ENCODE results near the gene XPO4. TPM values are rescaled to one million over a fixed set of nuclear protein-coding genes. Genes with fewer than 3 reads are reported as not detected.

Gene XPO4
- total RNA-seq, 1 donor from 2014 or later, result 23.7 TPM

DNA sequence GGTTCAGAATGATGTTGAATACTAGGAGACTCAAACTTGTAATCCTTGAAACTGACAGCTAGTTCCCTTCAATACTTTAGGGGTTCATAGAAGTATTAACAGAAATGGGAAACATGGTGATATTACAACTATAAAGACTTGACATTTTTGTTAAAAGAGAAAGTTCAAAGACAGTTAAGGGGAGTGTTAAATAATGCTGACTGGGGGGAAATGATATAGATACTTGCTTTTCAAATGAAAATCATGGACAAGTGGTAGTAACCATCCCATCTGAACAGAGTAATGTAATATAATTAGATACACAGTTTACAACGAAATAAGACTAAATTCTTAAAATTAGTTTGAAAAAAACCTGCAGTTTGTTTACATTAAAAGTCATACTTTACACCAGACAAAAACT lies 122.2 kb downstream of the XPO4 start:
- peaks cover 1% of the 10 kb centered on the region for H3K36me3 Mint-ChIP-seq (ENCODE audit: insufficient read depth)
- H3K9me3 Mint-ChIP-seq (ENCODE audit: low read depth), result no peaks in the 10 kb centered on the region
- DNase-seq (ENCODE audit: low spot score, unreplicated experiment), result no peak
- no peaks in the 10 kb centered on the region for H3K4me1 Mint-ChIP-seq (ENCODE audit: low read depth)
- no peak overlapping the region for H3K4me3 Mint-ChIP-seq (ENCODE audit: low read depth)
- H3K27me3 Mint-ChIP-seq, result no peaks in the 10 kb centered on the region
- no peak overlapping the region for H3K27ac Mint-ChIP-seq
- TF ChIP-seq, protein P1, sequence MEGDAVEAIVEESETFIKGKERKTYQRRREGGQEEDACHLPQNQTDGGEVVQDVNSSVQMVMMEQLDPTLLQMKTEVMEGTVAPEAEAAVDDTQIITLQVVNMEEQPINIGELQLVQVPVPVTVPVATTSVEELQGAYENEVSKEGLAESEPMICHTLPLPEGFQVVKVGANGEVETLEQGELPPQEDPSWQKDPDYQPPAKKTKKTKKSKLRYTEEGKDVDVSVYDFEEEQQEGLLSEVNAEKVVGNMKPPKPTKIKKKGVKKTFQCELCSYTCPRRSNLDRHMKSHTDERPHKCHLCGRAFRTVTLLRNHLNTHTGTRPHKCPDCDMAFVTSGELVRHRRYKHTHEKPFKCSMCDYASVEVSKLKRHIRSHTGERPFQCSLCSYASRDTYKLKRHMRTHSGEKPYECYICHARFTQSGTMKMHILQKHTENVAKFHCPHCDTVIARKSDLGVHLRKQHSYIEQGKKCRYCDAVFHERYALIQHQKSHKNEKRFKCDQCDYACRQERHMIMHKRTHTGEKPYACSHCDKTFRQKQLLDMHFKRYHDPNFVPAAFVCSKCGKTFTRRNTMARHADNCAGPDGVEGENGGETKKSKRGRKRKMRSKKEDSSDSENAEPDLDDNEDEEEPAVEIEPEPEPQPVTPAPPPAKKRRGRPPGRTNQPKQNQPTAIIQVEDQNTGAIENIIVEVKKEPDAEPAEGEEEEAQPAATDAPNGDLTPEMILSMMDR (IDR thresholded peaks at IDR 0.05; ENCODE audit: unreplicated experiment), result no peak

DNA sequence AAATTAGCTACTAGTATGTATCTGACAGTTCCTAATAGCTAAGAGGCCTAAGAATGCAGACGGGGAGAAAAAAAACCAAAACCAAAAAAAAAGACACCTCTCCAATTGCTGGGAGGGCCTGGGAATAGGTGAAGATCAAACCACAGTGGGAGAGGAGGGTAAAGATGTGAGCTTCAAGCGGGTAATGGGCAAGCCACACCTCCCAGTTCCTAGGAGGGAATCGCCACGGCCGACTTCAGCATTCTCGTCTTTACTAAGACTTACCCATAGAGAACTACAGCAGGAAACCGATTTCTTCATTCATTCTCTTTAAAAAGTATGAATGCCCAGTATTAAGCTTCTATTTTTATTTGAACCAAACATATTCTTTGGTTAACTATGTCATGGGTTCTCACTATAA lies 123.1 kb downstream of the XPO4 start:
- H3K27me3 Mint-ChIP-seq, result no peaks in the 10 kb centered on the region
- no peaks in the 10 kb centered on the region for H3K9me3 Mint-ChIP-seq (ENCODE audit: low read depth)
- no peak overlapping the region for H3K27ac Mint-ChIP-seq
- H3K4me1 Mint-ChIP-seq (ENCODE audit: low read depth), result no peaks in the 10 kb centered on the region
- DNase-seq (ENCODE audit: low spot score, unreplicated experiment), result no peak
- TF ChIP-seq, protein P1 (IDR thresholded peaks at IDR 0.05; ENCODE audit: unreplicated experiment), result no peak
- no peaks in the 10 kb centered on the region for H3K36me3 Mint-ChIP-seq (ENCODE audit: insufficient read depth)
- no peak overlapping the region for H3K4me3 Mint-ChIP-seq (ENCODE audit: low read depth)

DNA sequence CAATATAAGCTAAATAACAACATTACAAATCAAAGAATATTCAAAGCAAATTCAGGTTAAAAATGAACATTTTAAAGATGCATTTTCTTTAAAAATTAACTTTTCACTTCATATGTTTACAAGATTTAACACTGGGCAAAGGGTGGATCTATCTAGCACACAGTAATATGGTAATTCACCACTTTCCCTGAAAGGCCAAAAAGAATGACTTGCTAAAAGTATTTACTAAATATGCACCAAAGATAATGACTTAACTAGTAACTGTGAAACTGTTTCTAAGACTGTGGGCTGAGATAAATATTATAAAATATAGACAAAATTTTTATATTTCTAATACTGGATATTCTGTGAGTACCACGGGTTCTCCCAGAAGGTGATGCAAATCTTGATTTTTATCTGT lies 124.2 kb downstream of the XPO4 start:
- H3K4me1 Mint-ChIP-seq (ENCODE audit: low read depth), result peaks cover 2% of the 10 kb centered on the region
- DNase-seq (ENCODE audit: low spot score, unreplicated experiment), result no peak
- no peaks in the 10 kb centered on the region for H3K36me3 Mint-ChIP-seq (ENCODE audit: insufficient read depth)
- no peak overlapping the region for H3K4me3 Mint-ChIP-seq (ENCODE audit: low read depth)
- TF ChIP-seq, protein P1 (IDR thresholded peaks at IDR 0.05; ENCODE audit: unreplicated experiment), result no peak
- no peaks in the 10 kb centered on the region for H3K9me3 Mint-ChIP-seq (ENCODE audit: low read depth)
- H3K27ac Mint-ChIP-seq, result no peak overlapping the region
- no peaks in the 10 kb centered on the region for H3K27me3 Mint-ChIP-seq

DNA sequence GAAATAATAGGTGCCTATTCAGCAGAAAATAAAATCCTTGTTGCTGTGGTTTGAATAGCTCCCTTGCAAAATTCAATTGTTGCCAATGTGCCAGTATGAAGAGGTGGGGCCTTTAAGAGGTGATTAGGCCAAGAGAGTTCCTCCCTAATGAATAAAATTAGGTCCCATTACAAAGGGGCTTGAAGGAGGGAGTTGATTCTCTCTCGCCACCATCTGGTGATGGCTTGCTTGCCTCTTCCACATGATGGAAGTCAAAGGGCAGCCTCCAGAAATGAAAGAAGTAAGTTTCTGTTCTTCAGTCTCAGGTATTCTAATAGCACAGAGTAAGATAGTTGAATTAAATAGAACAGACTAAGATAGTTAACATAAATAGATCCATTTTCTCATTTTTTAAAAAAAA lies 125.8 kb downstream of the XPO4 start:
- Mint-ChIP-seq H3K4me3 (ENCODE audit: low read depth) (no peak overlapping the region), H3K27me3 (no peaks in the 10 kb centered on the region), H3K36me3 (ENCODE audit: insufficient read depth) (no peaks in the 10 kb centered on the region), H3K9me3 (ENCODE audit: low read depth) (no peaks in the 10 kb centered on the region), H3K4me1 (ENCODE audit: low read depth) (peaks cover 11% of the 10 kb centered on the region), H3K27ac (no peak overlapping the region)
- no peak for DNase-seq (ENCODE audit: low spot score, unreplicated experiment)
- TF ChIP-seq, protein P1 (IDR thresholded peaks at IDR 0.05; ENCODE audit: unreplicated experiment), result no peak

DNA sequence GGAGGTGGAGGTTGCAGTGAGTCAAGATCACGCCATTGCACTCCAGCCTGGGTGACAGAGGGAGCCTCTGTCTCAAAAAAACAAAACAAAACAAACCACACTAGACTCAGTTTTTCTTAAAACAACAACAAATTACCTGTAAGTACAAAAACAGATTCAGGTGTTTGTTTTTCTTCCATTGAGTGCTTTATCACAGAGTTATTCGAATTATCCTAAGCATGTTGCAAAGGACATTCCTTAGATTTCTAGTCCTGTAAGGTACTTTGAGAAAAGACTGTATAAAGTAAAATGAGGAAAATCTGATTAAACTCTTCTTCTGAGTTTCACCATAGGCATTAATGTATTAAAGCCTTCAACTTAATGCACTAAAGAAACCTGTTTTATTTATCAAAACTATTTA lies 126.6 kb downstream of the XPO4 start:
- no peak overlapping the region for H3K4me3 Mint-ChIP-seq (ENCODE audit: low read depth)
- peaks cover 4% of the 10 kb centered on the region for H3K36me3 Mint-ChIP-seq (ENCODE audit: insufficient read depth)
- no peaks in the 10 kb centered on the region for H3K9me3 Mint-ChIP-seq (ENCODE audit: low read depth)
- H3K27ac Mint-ChIP-seq, result no peak overlapping the region
- DNase-seq (ENCODE audit: low spot score, unreplicated experiment), result no peak
- H3K27me3 Mint-ChIP-seq, result no peaks in the 10 kb centered on the region
- H3K4me1 Mint-ChIP-seq (ENCODE audit: low read depth), result peaks cover 11% of the 10 kb centered on the region
- TF ChIP-seq, protein P1 (IDR thresholded peaks at IDR 0.05; ENCODE audit: unreplicated experiment), result no peak

All from progenitor cell of endocrine pancreas (in vitro differentiated cells).